Vagina (tissue), 2 donors: ENCODE data around the gene TMEM106C.

Experiments used
- POLR2A ChIP-seq, 2 donors: fragments of 450-650 bp; IDR thresholded peaks; one replicate each; pipeline ENCODE4 v1.6.1; 2017; ENCODE audit warnings: antibody characterized with exemption in 2 of 2, mild to moderate bottlenecking in 2 of 2, moderate library complexity in 2 of 2
- POLR2AphosphoS5 ChIP-seq, 2 donors: sonication (generic); formaldehyde crosslinking; IDR thresholded peaks; one replicate each; pipeline ENCODE4 v1.9.0; 2017; ENCODE audit warnings: antibody characterized with exemption in 2 of 2, mild to moderate bottlenecking in 2 of 2, low read depth in 1 of 2; ENCODE audit not compliant: insufficient read depth in 1 of 2
- TF ChIP-seq, protein P1 (sequence below), 3 experiments: fragments of 450-650 bp in 2 of 3; fragments of 200-600 bp in 1 of 3; sonication (generic) in 1 of 3; IDR thresholded peaks; one replicate each; pipeline ENCODE4 v1.5.1; 2017 to 2019; ENCODE audit warnings: antibody characterized with exemption in 3 of 3, mild to moderate bottlenecking in 2 of 3, moderate library complexity in 2 of 3

DNA sequence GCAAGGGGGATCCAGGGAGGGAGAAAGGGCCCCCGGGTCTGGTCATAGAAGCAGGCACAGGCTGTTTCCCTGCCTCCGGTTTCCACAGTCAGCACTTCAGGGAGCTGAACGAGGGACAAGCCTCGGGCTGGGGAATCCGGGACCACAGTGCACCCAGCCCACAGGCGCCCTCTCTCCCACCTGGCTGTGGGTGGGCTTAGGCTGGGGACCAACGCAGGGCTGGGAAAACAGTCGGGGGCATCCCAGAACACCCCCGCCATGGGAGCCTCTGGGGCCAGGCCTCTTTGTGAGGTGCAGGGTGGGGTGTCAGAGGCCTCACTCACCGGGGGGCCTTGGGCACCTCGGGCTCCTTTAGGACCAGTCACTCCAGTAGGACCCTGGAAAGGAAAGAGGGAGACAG, 16.3 kb downstream of the TMEM106C start:
- TF ChIP-seq POLR2A (IDR thresholded peaks at IDR 0.05) (no peak), POLR2AphosphoS5 (IDR thresholded peaks at IDR 0.05; ENCODE audit: insufficient read depth in 1 of 2, low read depth in 1 of 2) (no peak)
- TF ChIP-seq, protein P1, sequence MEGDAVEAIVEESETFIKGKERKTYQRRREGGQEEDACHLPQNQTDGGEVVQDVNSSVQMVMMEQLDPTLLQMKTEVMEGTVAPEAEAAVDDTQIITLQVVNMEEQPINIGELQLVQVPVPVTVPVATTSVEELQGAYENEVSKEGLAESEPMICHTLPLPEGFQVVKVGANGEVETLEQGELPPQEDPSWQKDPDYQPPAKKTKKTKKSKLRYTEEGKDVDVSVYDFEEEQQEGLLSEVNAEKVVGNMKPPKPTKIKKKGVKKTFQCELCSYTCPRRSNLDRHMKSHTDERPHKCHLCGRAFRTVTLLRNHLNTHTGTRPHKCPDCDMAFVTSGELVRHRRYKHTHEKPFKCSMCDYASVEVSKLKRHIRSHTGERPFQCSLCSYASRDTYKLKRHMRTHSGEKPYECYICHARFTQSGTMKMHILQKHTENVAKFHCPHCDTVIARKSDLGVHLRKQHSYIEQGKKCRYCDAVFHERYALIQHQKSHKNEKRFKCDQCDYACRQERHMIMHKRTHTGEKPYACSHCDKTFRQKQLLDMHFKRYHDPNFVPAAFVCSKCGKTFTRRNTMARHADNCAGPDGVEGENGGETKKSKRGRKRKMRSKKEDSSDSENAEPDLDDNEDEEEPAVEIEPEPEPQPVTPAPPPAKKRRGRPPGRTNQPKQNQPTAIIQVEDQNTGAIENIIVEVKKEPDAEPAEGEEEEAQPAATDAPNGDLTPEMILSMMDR (IDR thresholded peaks at IDR 0.05), result no peak
